Small intestine (tissue), 7 donors: ENCODE results near the gene CASR. TPM values are rescaled to one million over a fixed set of nuclear protein-coding genes. Genes with fewer than 3 reads are reported as not detected.

Experiments
- DNase-seq, 2 donors: peaks; one replicate each; pipeline versions ENCODE4 v3.0.0 to v3.0.0-alpha.2; 2013
- FAIRE-seq: peaks from 2 replicates; lab custom pipeline; 2012; peaks lifted over from hg19 to GRCh38; lab: Jason Lieb, UNC
- H3K27ac ChIP-seq, 3 donors: one replicate each; pipeline ENCODE4 v1.5.1; 2013; ENCODE audit warnings: low read length in 2 of 3, mild to moderate bottlenecking in 2 of 3, control low read depth in 1 of 3, inconsistent platforms in 1 of 3, low read depth in 1 of 3, moderate library complexity in 1 of 3
- H3K27me3 ChIP-seq, 3 donors: one replicate each; pipeline ENCODE4 v1.6.1; 2013; ENCODE audit warnings: low read length in 3 of 3, inconsistent platforms in 1 of 3; ENCODE audit not compliant: control insufficient read depth in 3 of 3, insufficient read depth in 3 of 3
- H3K36me3 ChIP-seq, 3 donors: one replicate each; pipeline ENCODE4 v1.6.1; 2013; ENCODE audit warnings: low read length in 3 of 3, inconsistent platforms in 1 of 3, low read depth in 1 of 3, mild to moderate bottlenecking in 1 of 3, moderate library complexity in 1 of 3; ENCODE audit not compliant: control insufficient read depth in 3 of 3, insufficient read depth in 2 of 3
- H3K4me1 ChIP-seq, 3 donors: one replicate each; pipeline ENCODE4 v1.6.1; 2013; ENCODE audit warnings: low read length in 2 of 3, inconsistent platforms in 1 of 3, low read depth in 1 of 3, mild to moderate bottlenecking in 1 of 3, moderate library complexity in 1 of 3; ENCODE audit not compliant: control insufficient read depth in 3 of 3, insufficient read depth in 2 of 3
- H3K4me3 ChIP-seq, 3 donors: one replicate each; pipeline ENCODE4 v1.5.1; 2013; ENCODE audit warnings: low read length in 3 of 3, control low read depth in 1 of 3, inconsistent platforms in 1 of 3, low read depth in 1 of 3, mild to moderate bottlenecking in 1 of 3, moderate library complexity in 1 of 3
- H3K9me3 ChIP-seq, 2 donors: one replicate each; pipeline ENCODE4 v1.6.1; 2013; ENCODE audit warnings: low read depth in 1 of 2, low read length in 1 of 2; ENCODE audit not compliant: control insufficient read depth in 2 of 2, insufficient read depth in 1 of 2
- WGBS, 3 donors: extraction: QIAGEN DNeasy Blood & Tissue Kit; methylation state at CpG; one replicate each; pipeline ENCODE4 v1.1.7; 2013; 5-methylcytosine and 5-hydroxymethylcytosine counted together
- polyA plus RNA-seq, 4 donors: library from polyadenylated mRNA; stranded (reverse) in 3 of 4; unstranded in 1 of 4; fragments of 200-250 nt in 3 of 4; fragments of 120-200 nt in 1 of 4; gene quantifications; one replicate each; pipeline versions ENCODE4 v1.2.1 to v1.2.3, GENCODE V29; 2013
- donor health status: healthy with polysubstance abuse.
- donor health status: control.
- donor health status: control.
- donor health status: Bipolar disorder and iron deficiency.
- donor health status: healthy.

CASR gene
- polyA plus RNA-seq, 4 donors: 0.19 to 1.7 (median 0.22) TPM; not detected in 1

DNA sequence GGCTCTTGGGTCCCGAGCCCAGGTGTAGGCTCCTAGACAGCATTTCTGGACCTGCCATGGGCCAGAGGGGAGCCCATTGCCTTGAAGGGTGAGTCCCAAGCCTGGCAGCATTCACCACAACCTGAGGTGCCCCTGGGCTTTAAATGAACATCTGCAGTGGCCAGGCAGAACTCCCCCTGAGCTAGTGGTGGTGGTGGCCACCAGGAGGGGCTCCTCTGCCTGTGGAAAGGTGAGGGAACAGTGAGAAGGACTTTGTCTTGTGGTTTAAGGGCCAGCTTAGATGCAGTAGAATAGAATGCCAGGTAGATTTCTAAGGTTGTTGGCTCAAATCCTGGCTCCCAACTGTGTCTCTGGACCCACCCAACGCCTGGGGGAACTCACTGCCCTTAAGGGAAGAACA lies 55.6 kb downstream of the CASR start:
- Histone ChIP-seq H3K27me3 (peaks cover 0 to 3% (median 0%) of the 10 kb centered on the region in 3 donors), H3K27ac (no peak overlapping the region), H3K36me3 (no peaks in the 10 kb centered on the region), H3K4me1 (no peaks in the 10 kb centered on the region), H3K4me3 (no peak overlapping the region), H3K9me3 (no peaks in the 10 kb centered on the region)
- DNase-seq (no peak), FAIRE-seq (no peak)
- WGBS, 3 donors: 52 to 85% (median 57%) methylated on average over 2 of the region's 2 CpGs

DNA sequence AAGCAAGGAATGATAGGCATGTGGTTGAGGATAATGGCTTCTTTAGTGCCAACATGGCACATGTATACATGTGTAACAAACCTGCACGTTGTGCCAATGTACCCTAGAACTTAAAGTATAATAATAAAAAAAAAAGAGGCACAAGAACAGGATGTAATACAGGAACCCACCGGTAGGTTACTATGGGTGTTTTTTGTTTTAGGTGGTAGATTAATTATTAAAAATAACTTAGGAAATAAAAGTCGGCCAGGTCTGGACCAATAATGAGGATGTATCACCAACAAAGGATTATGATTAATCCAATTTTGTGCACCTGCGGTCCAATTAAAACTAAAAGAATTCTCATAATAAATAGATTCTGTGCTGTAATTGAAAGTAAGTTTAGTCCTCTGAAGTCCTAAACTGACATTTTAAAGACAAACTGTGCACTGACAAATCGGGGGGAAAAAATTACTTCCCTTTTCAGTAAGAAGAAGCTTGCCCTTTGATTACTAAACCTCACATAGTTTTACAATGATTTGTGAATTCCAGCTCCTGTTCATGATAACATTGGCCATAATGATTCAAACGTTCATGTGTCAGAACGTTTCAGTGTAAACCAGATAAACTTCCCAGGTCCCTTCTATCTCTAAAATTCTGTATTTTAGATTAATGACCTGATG lies 62.2 kb downstream of the CASR start:
- no peaks in the 10 kb centered on the region for H3K36me3 ChIP-seq
- no peaks in the 10 kb centered on the region for H3K9me3 ChIP-seq
- WGBS, 3 donors: 34 to 36% (median 35%) methylated on average over 7 of the region's 7 CpGs
- H3K4me3 ChIP-seq: no peak overlapping the region
- peaks cover 0 to 1% (median 0%) of the 10 kb centered on the region in 3 donors for H3K4me1 ChIP-seq
- H3K27ac ChIP-seq: no peak overlapping the region
- no peaks in the 10 kb centered on the region for H3K27me3 ChIP-seq
- no peak for DNase-seq
- no peak for FAIRE-seq

DNA sequence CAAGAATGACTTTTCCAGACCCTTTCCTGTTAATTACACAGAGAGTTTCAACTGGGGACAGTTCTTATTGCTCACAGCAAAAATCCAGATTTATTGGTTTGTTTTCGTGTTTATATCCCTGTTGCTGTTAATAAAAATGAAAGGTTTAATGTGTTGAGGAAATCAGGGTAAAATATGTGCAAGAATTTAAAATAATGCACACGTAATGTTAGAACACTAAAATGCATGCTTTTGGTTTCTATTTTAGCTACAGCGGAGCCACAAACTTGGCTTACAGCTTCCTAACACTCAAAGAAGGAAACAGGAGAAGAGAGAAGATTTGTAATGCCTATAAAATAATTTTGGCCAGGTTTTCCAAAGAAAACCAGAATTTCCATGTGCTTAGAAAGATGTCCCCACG lies 62.7 kb downstream of the CASR start:
- H3K27me3 ChIP-seq: no peaks in the 10 kb centered on the region

DNA sequence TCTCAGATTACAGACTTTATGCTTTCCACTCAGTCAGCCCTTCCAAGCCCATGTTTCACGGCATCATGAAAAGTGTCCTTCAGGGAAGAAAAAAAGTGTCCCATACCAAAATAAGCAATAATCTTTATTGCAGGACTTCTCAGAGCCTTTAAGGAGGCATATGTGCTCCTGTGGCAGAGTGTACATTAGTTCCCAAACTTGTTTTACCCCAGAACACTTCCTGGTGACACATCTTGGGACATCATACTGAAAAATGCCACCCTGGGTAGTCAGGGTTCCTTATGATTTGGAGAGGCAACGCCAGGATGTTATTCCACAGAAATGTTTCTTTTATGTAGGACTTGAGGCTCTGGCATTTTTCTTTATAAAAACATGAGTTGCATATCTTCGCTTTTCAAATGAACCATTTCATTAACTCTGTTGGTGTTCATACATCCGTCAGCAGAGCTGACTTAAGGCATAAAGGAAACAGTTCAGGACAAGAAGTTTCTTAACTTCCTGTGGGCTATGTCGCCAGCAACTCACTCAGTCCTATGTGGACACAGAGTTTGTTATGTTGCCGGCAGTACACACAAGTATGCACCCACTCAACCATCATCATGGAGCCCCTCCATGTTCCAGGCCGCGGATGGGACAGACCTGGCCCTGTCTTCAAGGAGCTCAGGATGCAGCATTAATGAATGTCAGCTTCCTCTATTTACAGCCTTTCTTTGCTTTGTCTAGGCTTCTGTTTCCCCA lies 63.8 kb downstream of the CASR start:
- Histone ChIP-seq H3K36me3 (no peaks in the 10 kb centered on the region), H3K4me3 (no peak overlapping the region), H3K9me3 (no peaks in the 10 kb centered on the region), H3K4me1 (peaks cover 0 to 1% (median 0%) of the 10 kb centered on the region in 3 donors), H3K27me3 (no peaks in the 10 kb centered on the region), H3K27ac (peak overlapping the region in 1 of 3 donors; percentile 25)
- WGBS, 3 donors: 67 to 80% (median 80%) methylated on average over 8 of the region's 8 CpGs
- DNase-seq (no peak), FAIRE-seq (no peak)

More for the DNA sequence above, 62.7 kb downstream of the CASR start:
- H3K4me3 ChIP-seq: no peak overlapping the region
- no peak for DNase-seq
- no peaks in the 10 kb centered on the region for H3K36me3 ChIP-seq
- no peak overlapping the region for H3K27ac ChIP-seq
- H3K9me3 ChIP-seq: no peaks in the 10 kb centered on the region
- no peak for FAIRE-seq
- WGBS, 3 donors: 25 to 31% (median 28%) methylated on average over 4 of the region's 4 CpGs
- peaks cover 0 to 1% (median 0%) of the 10 kb centered on the region in 3 donors for H3K4me1 ChIP-seq

DNA sequence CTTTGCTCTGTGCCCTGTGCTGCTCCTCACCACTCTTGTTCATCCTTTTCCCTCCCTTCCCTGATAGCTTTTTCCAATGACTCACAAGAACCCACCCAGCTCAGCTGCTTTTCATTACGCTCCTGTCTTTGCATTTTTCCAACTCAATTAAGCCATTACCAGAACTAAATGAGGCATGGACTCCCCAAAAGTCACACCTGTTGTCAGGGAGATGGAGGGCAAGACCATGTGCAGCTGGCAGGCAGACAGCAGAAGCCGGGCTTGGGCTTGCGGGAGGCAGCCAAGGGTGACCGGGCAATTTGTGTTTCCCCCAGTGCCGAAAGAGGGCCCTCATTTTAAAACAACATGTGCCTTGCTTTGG lies 64.3 kb downstream of the CASR start:
- no peaks in the 10 kb centered on the region for H3K9me3 ChIP-seq
- WGBS, 3 donors: 74 to 90% (median 78%) methylated on average over 5 of the region's 5 CpGs
- no peak for DNase-seq
- FAIRE-seq: no peak
- H3K36me3 ChIP-seq: no peaks in the 10 kb centered on the region
- H3K4me3 ChIP-seq: no peak overlapping the region
- no peaks in the 10 kb centered on the region for H3K27me3 ChIP-seq
- peak overlapping the region in 1 of 3 donors; percentile 25 for H3K27ac ChIP-seq
- H3K4me1 ChIP-seq: peaks cover 0 to 1% (median 0%) of the 10 kb centered on the region in 3 donors

DNA sequence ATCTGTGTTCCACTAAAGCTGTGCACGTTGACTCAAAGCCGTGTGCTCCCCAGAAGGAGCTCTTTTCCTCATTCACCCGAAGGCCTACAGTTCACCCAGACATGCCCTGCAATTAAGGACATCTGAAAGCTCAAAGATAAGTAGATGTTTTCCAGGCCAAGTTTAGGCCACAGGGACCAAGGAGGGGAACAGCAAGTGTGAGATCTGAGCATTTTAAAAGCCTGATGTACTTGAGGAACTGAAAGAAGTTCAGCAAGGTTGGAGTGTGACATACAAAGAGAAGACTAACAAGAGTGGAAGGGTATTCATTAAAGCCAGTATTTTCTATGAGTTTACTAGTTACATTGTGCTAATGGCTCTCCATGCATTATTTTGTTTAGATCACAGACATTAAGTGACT lies 68.0 kb downstream of the CASR start:
- no peak overlapping the region for H3K27ac ChIP-seq
- no peaks in the 10 kb centered on the region for H3K27me3 ChIP-seq
- 19 to 49% (median 38%) methylated on average over 3 of the region's 3 CpGs for WGBS, 3 donors
- H3K4me1 ChIP-seq: peaks cover 0 to 1% (median 0%) of the 10 kb centered on the region in 3 donors
- no peaks in the 10 kb centered on the region for H3K36me3 ChIP-seq
- DNase-seq (no peak), FAIRE-seq (no peak)
- H3K4me3 ChIP-seq: no peak overlapping the region
- H3K9me3 ChIP-seq: no peaks in the 10 kb centered on the region

DNA sequence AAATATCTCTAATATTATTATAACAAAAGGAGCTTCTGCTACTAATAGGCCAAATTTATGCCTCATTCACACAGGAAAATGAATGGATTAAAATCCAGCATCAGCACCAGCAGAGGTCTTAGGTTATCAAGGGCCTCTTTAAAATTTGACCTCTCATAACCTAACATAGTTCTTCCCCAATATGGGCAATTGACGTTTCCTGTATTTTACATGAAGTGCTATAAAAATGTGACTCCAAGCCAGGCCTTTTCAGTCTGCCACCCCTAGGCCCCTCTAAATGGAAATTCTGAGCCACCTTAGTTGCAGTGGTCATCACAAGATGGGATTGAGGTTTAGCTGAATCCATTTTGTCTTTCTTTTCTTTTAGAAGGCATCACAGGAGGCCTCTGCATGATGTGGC lies 70.1 kb downstream of the CASR start:
- DNase-seq: no peak
- H3K27me3 ChIP-seq: no peaks in the 10 kb centered on the region
- no peak overlapping the region for H3K27ac ChIP-seq
- no peaks in the 10 kb centered on the region for H3K9me3 ChIP-seq
- H3K4me1 ChIP-seq: peaks cover 0 to 1% (median 0%) of the 10 kb centered on the region in 3 donors
- no peaks in the 10 kb centered on the region for H3K36me3 ChIP-seq
- no peak overlapping the region for H3K4me3 ChIP-seq
- FAIRE-seq: no peak
- WGBS, 3 donors: 59 to 75% (median 64%) methylated on average over 1 of the region's 1 CpG

DNA sequence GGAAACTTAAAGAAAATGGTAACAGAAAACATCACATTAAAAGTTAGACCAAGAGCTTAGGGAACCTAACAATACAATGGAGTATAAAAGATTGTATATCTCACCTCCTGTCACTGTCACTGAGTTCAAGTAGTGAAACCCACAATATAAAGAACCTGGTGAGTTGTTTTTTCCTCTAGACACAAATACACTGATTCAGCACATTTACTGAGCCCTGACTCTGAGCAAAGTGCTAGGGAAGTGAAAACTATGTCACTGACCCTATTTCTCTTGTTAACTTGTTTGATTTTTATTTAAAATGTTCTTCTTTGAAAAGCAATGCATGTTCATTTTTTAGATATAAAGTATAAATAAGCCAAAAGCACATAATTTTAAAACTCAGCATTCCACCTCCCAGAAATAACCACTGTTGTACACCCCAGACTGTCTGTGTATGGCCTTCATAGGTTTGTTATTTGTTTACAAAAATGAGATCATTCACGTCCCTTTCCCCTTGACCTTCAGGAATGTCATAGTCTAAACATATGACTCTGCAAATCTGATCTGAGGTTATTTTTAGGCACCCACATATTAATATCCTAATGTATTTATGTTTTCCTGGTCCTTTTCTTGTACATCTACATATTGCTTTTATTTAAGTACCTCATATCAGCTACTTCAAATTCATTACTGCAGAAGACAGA lies 72.4 kb downstream of the CASR start:
- Histone ChIP-seq H3K9me3 (no peaks in the 10 kb centered on the region), H3K27ac (no peak overlapping the region), H3K4me1 (no peaks in the 10 kb centered on the region), H3K27me3 (no peaks in the 10 kb centered on the region), H3K36me3 (no peaks in the 10 kb centered on the region), H3K4me3 (no peak overlapping the region)
- FAIRE-seq (no peak), DNase-seq (no peak)
- WGBS, 3 donors: 30 to 34% (median 31%) methylated on average over 1 of the region's 1 CpG
